K562 (cell line): ENCODE measurements around the gene CDC37. TPM values are rescaled to one million over a fixed set of nuclear protein-coding genes. Genes with fewer than 3 reads are reported as not detected.

ENCODE experiments used
- BCLAF1 ChIP-seq, 2 experiments: fragments of 450-650 bp in 1 of 2; IDR thresholded peaks; 2 replicates each; pipeline ENCODE4 v1.6.1; 2011 to 2017; ENCODE audit warnings: low read depth in 2 of 2, antibody characterized with exemption in 1 of 2, borderline replicate concordance in 1 of 2, low read length in 1 of 2, mild to moderate bottlenecking in 1 of 2, mixed read lengths in 1 of 2; ENCODE audit not compliant: control insufficient read depth in 1 of 2
- CBFA2T2 ChIP-seq: fragments of 450-650 bp; conservative IDR thresholded peaks from 2 replicates; pipeline ENCODE4 v1.6.1; 2017; ENCODE audit warnings: mild to moderate bottlenecking
- CBX3 ChIP-seq, 2 experiments: IDR thresholded peaks; 1 replicate in 1 of 2; 2 replicates in 1 of 2; pipeline ENCODE4 v1.6.1; 2012; ENCODE audit warnings: inconsistent platforms in 2 of 2, low read length in 2 of 2, borderline replicate concordance in 1 of 2, control low read depth in 1 of 2
- CCAR2 ChIP-seq: fragments of 200-400 bp; formaldehyde crosslinking; IDR thresholded peaks from 2 replicates; pipeline ENCODE4 v1.6.1; 2017; ENCODE audit warnings: mild to moderate bottlenecking, low read depth, low read length
- CSDE1 ChIP-seq, 2 experiments: fragments of 450-650 bp; IDR thresholded peaks; 2 replicates each; pipeline ENCODE4 v1.6.1; 2016; ENCODE audit warnings: mild to moderate bottlenecking in 1 of 2
- HNRNPUL1 ChIP-seq: fragments of 200-400 bp; formaldehyde crosslinking; IDR thresholded peaks from 2 replicates; pipeline ENCODE4 v1.6.1; 2017; ENCODE audit warnings: low read length
- LCOR ChIP-seq: sonication (generic); formaldehyde crosslinking; IDR thresholded peaks from 2 replicates; pipeline ENCODE4 v1.8.0; 2022; ENCODE audit warnings: mild to moderate bottlenecking, missing genetic modification reagents
- POLR2H ChIP-seq: IDR thresholded peaks from 2 replicates; pipeline ENCODE4 v1.6.1; 2016; ENCODE audit warnings: missing genetic modification characterization, low read depth, mild to moderate bottlenecking, control low read depth, missing compliant biosample characterization, moderate library complexity
- POU5F1 ChIP-seq: fragments of 150-350 bp; IDR thresholded peaks from 2 replicates; pipeline ENCODE4 v1.6.1; 2014; ENCODE audit warnings: borderline replicate concordance, low read length, low read depth, mild to moderate bottlenecking; ENCODE audit not compliant: partially characterized antibody
- PYGO2 ChIP-seq: fragments of 450-650 bp; IDR thresholded peaks from 2 replicates; pipeline ENCODE4 v1.6.1; 2016; ENCODE audit warnings: mild to moderate bottlenecking, missing genetic modification characterization, moderate library complexity, missing compliant biosample characterization
- SIX5 ChIP-seq, 2 experiments: IDR thresholded peaks; 2 replicates each; pipeline ENCODE4 v1.6.1; 2011; ENCODE audit warnings: low read length in 2 of 2, borderline replicate concordance in 1 of 2, low read depth in 1 of 2, mild to moderate bottlenecking in 1 of 2, moderate library complexity in 1 of 2; ENCODE audit not compliant: insufficient read depth in 1 of 2
- TCF7 ChIP-seq: sonication (generic); IDR thresholded peaks from 2 replicates; pipeline ENCODE4 v1.6.1; 2016; ENCODE audit warnings: antibody characterized with exemption, borderline replicate concordance
- U2AF1 ChIP-seq: fragments of 200-400 bp; formaldehyde crosslinking; optimal IDR thresholded peaks from 2 replicates; pipeline ENCODE3; 2017; ENCODE audit warnings: mild to moderate bottlenecking, low read depth, low read length, moderate library complexity
- ZBED1 ChIP-seq: IDR thresholded peaks from 2 replicates; pipeline ENCODE4 v1.6.1; 2014
- ZBTB49 ChIP-seq: sonication (generic); formaldehyde crosslinking; IDR thresholded peaks from 2 replicates; pipeline ENCODE4 v1.8.0; 2022; ENCODE audit warnings: missing genetic modification reagents, mild to moderate bottlenecking, borderline replicate concordance
- ZNF143 ChIP-seq: sonication (generic); formaldehyde crosslinking; IDR thresholded peaks from 2 replicates; pipeline ENCODE4 v1.9.0; 2022; ENCODE audit warnings: mild to moderate bottlenecking, missing genetic modification reagents
- ZNF197 ChIP-seq: fragments of 200-800 bp; sonication (Bioruptor generic); IDR thresholded peaks from 2 replicates; pipeline ENCODE4 v1.6.1; 2016; ENCODE audit warnings: low read depth, missing genetic modification characterization, missing compliant biosample characterization
- ZNF311 ChIP-seq: fragments of 250-450 bp; sonication (Bioruptor Pico); IDR thresholded peaks from 2 replicates; pipeline ENCODE4 v1.4.0; 2020; ENCODE audit warnings: mild to moderate bottlenecking, moderate library complexity
- ZNF766 ChIP-seq: fragments of 200-800 bp; sonication (Bioruptor generic); conservative IDR thresholded peaks from 2 replicates; pipeline ENCODE4 v1.6.1; 2016; ENCODE audit warnings: missing genetic modification characterization, missing compliant biosample characterization
- polyA plus RNA-seq, 8 experiments: library from polyadenylated mRNA; depleted of rRNA in 4 of 8; stranded (reverse) in 5 of 8; unstranded in 3 of 8; fragments of >200 nt; fragmentation: Nextera tagmentation in 2 of 8; fragmentation: Illumina TruSeq in 1 of 8; extraction: Ambion mirVana in 2 of 8; extraction: Trizol in 1 of 8; gene quantifications; 2 replicates each; pipeline versions ENCODE4 v1.2.1 to v1.2.3, GENCODE V29; 2011 to 2014; ENCODE audit warnings: inconsistent platforms in 1 of 8, missing spikeins in 1 of 8
- total RNA-seq, 7 experiments: library from RNA; depleted of rRNA in 6 of 7; stranded (reverse); fragments of >200 nt in 6 of 7; fragmentation: Illumina TruSeq in 2 of 7; extraction: Trizol in 2 of 7; gene quantifications; 2 replicates each; pipeline versions ENCODE4 v1.2.1 to v1.2.3, GENCODE V29; 2011 to 2021; ENCODE audit warnings: low replicate concordance in 1 of 7
- TF ChIP-seq, protein P1 (sequence below): IDR thresholded peaks from 2 replicates; pipeline ENCODE4 v1.6.1; 2011; ENCODE audit not compliant: insufficient read length; ENCODE audit errors: extremely low read depth
- TF ChIP-seq, protein P2 (sequence below): sonication (generic); formaldehyde crosslinking; IDR thresholded peaks from 2 replicates; pipeline ENCODE4 v1.8.1; 2023; ENCODE audit warnings: mild to moderate bottlenecking, missing genetic modification reagents

Gene CDC37
- total and polyA plus RNA-seq, 9 of the 15 experiments (the other 6 are each of a cell fraction or from before 2014, with no cell fraction given), result 6.6 to 538 (median 227) TPM

- TF ChIP-seq, protein P1, sequence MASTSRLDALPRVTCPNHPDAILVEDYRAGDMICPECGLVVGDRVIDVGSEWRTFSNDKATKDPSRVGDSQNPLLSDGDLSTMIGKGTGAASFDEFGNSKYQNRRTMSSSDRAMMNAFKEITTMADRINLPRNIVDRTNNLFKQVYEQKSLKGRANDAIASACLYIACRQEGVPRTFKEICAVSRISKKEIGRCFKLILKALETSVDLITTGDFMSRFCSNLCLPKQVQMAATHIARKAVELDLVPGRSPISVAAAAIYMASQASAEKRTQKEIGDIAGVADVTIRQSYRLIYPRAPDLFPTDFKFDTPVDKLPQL, result no peak
- TF ChIP-seq, protein P2, sequence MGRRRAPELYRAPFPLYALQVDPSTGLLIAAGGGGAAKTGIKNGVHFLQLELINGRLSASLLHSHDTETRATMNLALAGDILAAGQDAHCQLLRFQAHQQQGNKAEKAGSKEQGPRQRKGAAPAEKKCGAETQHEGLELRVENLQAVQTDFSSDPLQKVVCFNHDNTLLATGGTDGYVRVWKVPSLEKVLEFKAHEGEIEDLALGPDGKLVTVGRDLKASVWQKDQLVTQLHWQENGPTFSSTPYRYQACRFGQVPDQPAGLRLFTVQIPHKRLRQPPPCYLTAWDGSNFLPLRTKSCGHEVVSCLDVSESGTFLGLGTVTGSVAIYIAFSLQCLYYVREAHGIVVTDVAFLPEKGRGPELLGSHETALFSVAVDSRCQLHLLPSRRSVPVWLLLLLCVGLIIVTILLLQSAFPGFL (CRISPR knock-in tag), result no peak
- TF ChIP-seq CBFA2T2, result no peak
- no peak for TF ChIP-seq BCLAF1 (IDR thresholded peaks at IDR 0.05; ENCODE audit: borderline replicate concordance in 1 of 2, control insufficient read depth in 1 of 2, low read depth in 2 of 2, low read length in 1 of 2)
- no peak for TF ChIP-seq CCAR2
- no peak for TF ChIP-seq POU5F1
- TF ChIP-seq HNRNPUL1, result no peak
- no peak for TF ChIP-seq ZBTB49 (CRISPR knock-in tag)
- no peak for TF ChIP-seq TCF7
- TF ChIP-seq U2AF1, result no peak
- TF ChIP-seq ZNF766, result no peak
- TF ChIP-seq ZBED1, result no peak
- TF ChIP-seq ZNF197 (CRISPR knock-in tag), result no peak
- no peak for TF ChIP-seq PYGO2 (tag)
- TF ChIP-seq ZNF311, result no peak
- no peak for TF ChIP-seq CBX3 (IDR thresholded peaks at IDR 0.05; ENCODE audit: borderline replicate concordance in 1 of 2, low read length in 2 of 2)
- no peak for TF ChIP-seq ZNF143 (CRISPR knock-in tag)
- TF ChIP-seq CSDE1 (IDR thresholded peaks at IDR 0.05), result no peak
- no peak for TF ChIP-seq POLR2H (tag)
- TF ChIP-seq SIX5 (IDR thresholded peaks at IDR 0.05; ENCODE audit: borderline replicate concordance in 1 of 2, insufficient read depth in 1 of 2, low read depth in 1 of 2, low read length in 2 of 2), result no peak
- TF ChIP-seq LCOR, result no peak
These were observed 28.8 kb upstream of the CDC37 start (continued) for GRCh38 chr19:10431943-10432735.
